ENCODE data around the gene RAB3D. TPM values are rescaled to one million over a fixed set of nuclear protein-coding genes. Genes with fewer than 3 reads are reported as not detected.

RAB3D gene
- total RNA-seq, 4 donors from 2014 or later = 9.5 to 16.4 (median 12.7) TPM

DNA sequence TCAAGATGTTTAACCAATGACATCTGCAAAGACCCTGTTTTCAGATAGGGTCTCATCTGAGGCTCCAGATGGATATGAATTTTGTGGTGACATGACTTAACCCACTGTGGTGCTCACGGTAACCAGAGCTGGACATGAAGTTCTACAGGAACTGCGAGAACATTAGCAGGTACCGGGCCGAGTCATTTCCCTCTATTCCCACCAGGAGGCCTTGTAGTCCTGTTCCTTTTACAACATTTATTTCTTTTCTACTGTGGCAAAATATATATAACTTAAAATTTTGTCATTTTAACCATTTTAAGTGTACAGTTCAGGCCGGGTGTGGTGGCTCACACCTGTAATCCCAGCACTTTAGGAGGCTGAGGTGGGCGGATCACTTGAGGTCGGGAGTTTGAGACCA lies 51.1 kb downstream of the RAB3D start:
- Histone ChIP-seq H3K4me3 (no peak overlapping the region), H3K36me3 (no peaks in the 10 kb centered on the region), H3K27ac (no peak overlapping the region), H3K27me3 (no peaks in the 10 kb centered on the region), H3K4me1 (no peaks in the 10 kb centered on the region), H3K9me3 (no peaks in the 10 kb centered on the region)
- no peak for DNase-seq
- no peak for TF ChIP-seq POLR2A (IDR thresholded peaks at IDR 0.05)
- TF ChIP-seq, protein P1, sequence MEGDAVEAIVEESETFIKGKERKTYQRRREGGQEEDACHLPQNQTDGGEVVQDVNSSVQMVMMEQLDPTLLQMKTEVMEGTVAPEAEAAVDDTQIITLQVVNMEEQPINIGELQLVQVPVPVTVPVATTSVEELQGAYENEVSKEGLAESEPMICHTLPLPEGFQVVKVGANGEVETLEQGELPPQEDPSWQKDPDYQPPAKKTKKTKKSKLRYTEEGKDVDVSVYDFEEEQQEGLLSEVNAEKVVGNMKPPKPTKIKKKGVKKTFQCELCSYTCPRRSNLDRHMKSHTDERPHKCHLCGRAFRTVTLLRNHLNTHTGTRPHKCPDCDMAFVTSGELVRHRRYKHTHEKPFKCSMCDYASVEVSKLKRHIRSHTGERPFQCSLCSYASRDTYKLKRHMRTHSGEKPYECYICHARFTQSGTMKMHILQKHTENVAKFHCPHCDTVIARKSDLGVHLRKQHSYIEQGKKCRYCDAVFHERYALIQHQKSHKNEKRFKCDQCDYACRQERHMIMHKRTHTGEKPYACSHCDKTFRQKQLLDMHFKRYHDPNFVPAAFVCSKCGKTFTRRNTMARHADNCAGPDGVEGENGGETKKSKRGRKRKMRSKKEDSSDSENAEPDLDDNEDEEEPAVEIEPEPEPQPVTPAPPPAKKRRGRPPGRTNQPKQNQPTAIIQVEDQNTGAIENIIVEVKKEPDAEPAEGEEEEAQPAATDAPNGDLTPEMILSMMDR (IDR thresholded peaks at IDR 0.05) = peak in 4 of 6 experiments; percentile 22 to 38 (median 31)

DNA sequence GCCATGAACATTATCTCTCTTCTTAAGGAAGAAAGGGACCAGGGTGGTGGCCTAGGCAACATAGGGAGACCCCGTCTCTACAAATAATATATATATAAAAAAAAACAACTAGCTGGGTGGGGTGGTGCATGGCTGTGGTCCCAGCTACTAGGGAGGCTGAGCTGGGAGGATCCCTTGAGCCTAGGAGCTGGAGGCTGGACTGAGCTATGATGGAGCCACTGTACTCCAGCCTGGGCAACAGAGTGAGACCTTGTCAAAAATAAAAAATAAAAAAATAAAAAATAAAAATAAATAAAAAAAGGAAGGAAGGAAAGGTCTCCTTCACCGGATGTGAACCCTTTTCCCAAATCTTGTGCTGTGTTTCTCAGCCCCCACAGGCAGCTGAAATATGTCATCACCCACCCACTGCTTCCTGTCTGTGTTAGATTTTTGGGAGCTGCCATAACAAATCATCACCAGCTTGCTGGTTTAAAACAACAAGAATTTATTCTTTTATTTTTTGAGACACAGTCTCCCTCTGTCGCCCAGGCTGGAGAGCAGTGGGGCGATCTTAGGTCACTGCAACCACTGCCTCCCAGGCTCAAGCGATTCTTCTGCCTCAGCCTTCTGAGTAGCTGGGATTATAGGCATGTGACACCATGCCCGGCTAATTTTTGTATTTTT lies 53.0 kb downstream of the RAB3D start:
- DNase-seq = no peak
- H3K27me3 ChIP-seq = no peaks in the 10 kb centered on the region
- TF ChIP-seq POLR2A (IDR thresholded peaks at IDR 0.05) = no peak
- TF ChIP-seq, protein P1 (IDR thresholded peaks at IDR 0.05) = peak in 2 of 6 experiments; percentile 24 to 26
- no peaks in the 10 kb centered on the region for H3K4me1 ChIP-seq
- H3K4me3 ChIP-seq = no peak overlapping the region
- H3K9me3 ChIP-seq = no peaks in the 10 kb centered on the region
- no peaks in the 10 kb centered on the region for H3K36me3 ChIP-seq
- H3K27ac ChIP-seq = no peak overlapping the region

DNA sequence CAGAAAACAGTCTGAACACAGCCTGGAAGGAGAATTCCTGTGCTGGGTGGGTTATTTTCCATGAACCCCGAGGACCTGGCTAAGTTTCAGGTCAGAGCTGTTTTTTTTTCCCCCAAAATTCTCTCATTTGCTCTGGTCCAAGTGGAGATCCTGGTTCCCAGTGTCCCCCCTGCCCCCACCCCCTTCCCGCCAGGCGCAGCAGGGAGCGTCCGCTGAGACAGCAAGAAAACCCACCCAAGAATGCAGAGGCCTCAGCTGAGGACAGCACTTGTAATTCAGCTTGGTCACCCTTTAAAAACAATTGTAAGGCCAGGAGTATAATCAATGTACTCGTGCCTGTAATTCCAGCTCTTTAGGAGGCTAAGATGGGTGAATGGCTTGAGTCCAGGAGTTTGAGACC lies 54.9 kb downstream of the RAB3D start:
- Histone ChIP-seq H3K36me3 (no peaks in the 10 kb centered on the region), H3K27ac (no peak overlapping the region), H3K27me3 (no peaks in the 10 kb centered on the region), H3K9me3 (no peaks in the 10 kb centered on the region), H3K4me1 (no peaks in the 10 kb centered on the region), H3K4me3 (no peak overlapping the region)
- TF ChIP-seq, protein P1 (IDR thresholded peaks at IDR 0.05) = no peak
- no peak for TF ChIP-seq POLR2A (IDR thresholded peaks at IDR 0.05)
- no peak for DNase-seq

DNA sequence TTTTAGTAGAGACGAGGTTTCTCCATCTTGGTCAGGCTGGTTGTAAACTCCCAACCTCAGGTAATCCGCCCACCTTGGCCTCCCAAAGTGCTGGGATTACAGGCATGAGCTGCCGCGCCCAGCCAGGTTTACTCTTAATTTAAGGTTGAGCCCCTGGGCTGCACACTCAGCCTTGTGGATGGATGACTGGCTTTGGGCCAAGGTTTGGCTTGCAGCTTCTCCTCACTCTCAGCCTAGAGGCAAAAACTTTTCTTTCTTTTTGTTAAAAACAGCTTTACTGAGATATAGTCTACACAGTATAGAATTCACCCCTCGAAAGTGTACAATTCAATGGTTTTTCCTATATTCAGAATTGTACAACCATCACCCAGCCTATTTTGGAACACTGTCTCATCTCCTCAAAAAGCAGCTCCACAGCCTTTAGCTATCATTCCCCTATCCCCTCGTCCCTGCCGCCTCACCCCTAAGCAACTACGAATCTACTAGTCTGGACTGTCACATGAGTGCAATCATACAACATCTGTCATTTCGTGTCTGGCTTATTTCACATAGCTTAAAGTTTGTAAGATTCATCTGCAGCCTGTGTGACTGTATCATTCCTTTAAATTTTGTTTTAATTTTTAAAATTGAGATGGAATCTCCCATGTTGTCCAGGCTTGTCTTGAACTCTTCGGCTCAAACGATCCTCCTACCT lies 58.0 kb downstream of the RAB3D start:
- Histone ChIP-seq H3K27ac (no peak overlapping the region), H3K27me3 (no peaks in the 10 kb centered on the region), H3K9me3 (no peaks in the 10 kb centered on the region), H3K36me3 (no peaks in the 10 kb centered on the region), H3K4me3 (no peak overlapping the region), H3K4me1 (no peaks in the 10 kb centered on the region)
- no peak for DNase-seq
- TF ChIP-seq POLR2A (IDR thresholded peaks at IDR 0.05) = no peak
- TF ChIP-seq, protein P1 (IDR thresholded peaks at IDR 0.05) = no peak

DNA sequence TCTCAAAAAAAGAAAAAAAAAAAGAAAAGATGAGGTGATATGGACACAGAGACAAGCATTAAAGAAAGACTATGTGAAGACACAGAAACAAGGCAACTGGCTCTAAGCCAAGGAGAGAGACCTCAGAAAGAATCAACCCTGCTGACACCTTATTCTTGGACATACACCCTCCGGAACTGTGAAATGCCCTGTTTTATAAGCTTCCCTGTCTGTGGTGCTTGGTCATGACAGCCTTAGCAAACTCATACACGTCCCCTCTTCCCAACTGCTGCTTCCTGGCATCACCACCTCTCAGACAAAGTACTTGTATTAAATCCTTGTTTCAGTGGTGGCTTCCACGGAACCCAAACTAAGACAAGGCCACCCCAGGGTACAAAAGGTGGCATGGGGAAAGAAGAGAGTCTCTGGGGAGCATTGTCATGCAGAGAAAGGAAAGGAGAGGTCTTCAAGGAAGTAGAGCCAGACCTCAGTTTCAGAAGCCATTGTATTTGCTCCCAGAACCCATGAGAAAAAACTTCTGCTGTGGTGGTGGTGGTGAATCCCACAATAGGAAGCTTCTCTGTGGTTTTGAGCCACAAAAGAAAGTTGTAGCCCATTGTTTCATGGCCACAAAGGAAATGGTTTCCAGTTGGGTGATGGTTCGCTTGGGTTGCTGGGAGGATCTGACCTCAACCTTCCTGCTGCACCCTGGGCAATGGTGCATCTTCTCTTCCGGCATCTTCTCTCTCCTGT lies 59.8 kb downstream of the RAB3D start:
- Histone ChIP-seq H3K36me3 (no peaks in the 10 kb centered on the region), H3K4me3 (no peak overlapping the region), H3K9me3 (no peaks in the 10 kb centered on the region), H3K27ac (no peak overlapping the region), H3K27me3 (no peaks in the 10 kb centered on the region), H3K4me1 (no peaks in the 10 kb centered on the region)
- no peak for TF ChIP-seq POLR2A (IDR thresholded peaks at IDR 0.05)
- TF ChIP-seq, protein P1 (IDR thresholded peaks at IDR 0.05) = no peak
- peak in 1 of 3 donors; percentile 48 for DNase-seq
